ENCODE measurements around the gene TTYH3.

- TF ChIP-seq CTCF (optimal IDR thresholded peaks at IDR 0.05 in 1 of 3, IDR thresholded peaks at IDR 0.05 in 1 of 3, conservative IDR thresholded peaks at IDR 0.05 in 1 of 3; ENCODE audit: extremely low read depth in 1 of 3, insufficient read depth in 2 of 3, low read length in 3 of 3), result no peak
- no peak for TF ChIP-seq EZH2 (IDR thresholded peaks at IDR 0.05; ENCODE audit: low read length)
These were observed 32.2 kb downstream of the TTYH3 start for GRCh38 chr7:2663960-2664359.
